ENCODE data around the gene HOXA10.

Gene HOXA10

GRCh38 chr7:27173956-27174873, at the start of gene HOXA10:
Gene HOXA10, minus strand, starts transcription at chr7:27174320. Its CDS starts 14 bp downstream, at chr7:27174306.
- no peak for DNase-seq (ENCODE audit: low read depth, low spot score)

GRCh38 chr7:27221201-27221797, 47.2 kb upstream of the HOXA10 start:
- no peak for DNase-seq (ENCODE audit: low read depth, low spot score)

GRCh38 chr7:27220440-27220955, 46.4 kb upstream of the HOXA10 start:
- DNase-seq (ENCODE audit: low read depth, low spot score), result no peak

GRCh38 chr7:27219821-27220220, 45.7 kb upstream of the HOXA10 start:
- no peak for DNase-seq (ENCODE audit: low read depth, low spot score)

- DNase-seq (ENCODE audit: low read depth, low spot score), result no peak
Measured at GRCh38 chr7:27217951-27218350, 43.8 kb upstream of the HOXA10 start.

- DNase-seq (ENCODE audit: low read depth, low spot score), result no peak
Measured at GRCh38 chr7:27215356-27215755, 41.2 kb upstream of the HOXA10 start.

GRCh38 chr7:27214239-27214950, 40.3 kb upstream of the HOXA10 start:
- no peak for DNase-seq (ENCODE audit: low read depth, low spot score)

- DNase-seq (ENCODE audit: low read depth, low spot score), result no peak
Measured at GRCh38 chr7:27213433-27214238, 39.5 kb upstream of the HOXA10 start.

- no peak for DNase-seq (ENCODE audit: low read depth, low spot score)
Measured at GRCh38 chr7:27212497-27213432, 38.6 kb upstream of the HOXA10 start.

GRCh38 chr7:27211764-27212204, 37.7 kb upstream of the HOXA10 start:
- DNase-seq (ENCODE audit: low read depth, low spot score), result no peak

- no peak for DNase-seq (ENCODE audit: low read depth, low spot score)
Measured at GRCh38 chr7:27211084-27211446, 36.9 kb upstream of the HOXA10 start.

GRCh38 chr7:27210441-27211083, 36.4 kb upstream of the HOXA10 start:
- DNase-seq (ENCODE audit: low read depth, low spot score), result no peak

GRCh38 chr7:27209933-27210440, 35.9 kb upstream of the HOXA10 start:
- no peak for DNase-seq (ENCODE audit: low read depth, low spot score)

GRCh38 chr7:27208998-27209397, 34.9 kb upstream of the HOXA10 start:
- DNase-seq (ENCODE audit: low read depth, low spot score), result no peak

- no peak for DNase-seq (ENCODE audit: low read depth, low spot score)
Measured at GRCh38 chr7:27207348-27207985, 33.3 kb upstream of the HOXA10 start.

GRCh38 chr7:27205325-27206280, 31.5 kb upstream of the HOXA10 start:
- DNase-seq (ENCODE audit: low read depth, low spot score), result no peak

- DNase-seq (ENCODE audit: low read depth, low spot score), result no peak
Measured at GRCh38 chr7:27204851-27205322, 30.8 kb upstream of the HOXA10 start.

Data from brain pericyte (primary cell).